A673 (cell line): Measurements from ENCODE around the gene SIRT7. TPM values are rescaled to one million over a fixed set of nuclear protein-coding genes. Genes with fewer than 3 reads are reported as not detected.

Source experiments
- BruUV-seq: library from RNA; stranded (reverse); fragments of 400-500 nt; replicated peaks from 2 replicates; lab custom pipeline; 2021; lab: Mats Ljungman, UMichigan
- CTCF ChIA-PET: fragments of 300-600 bp; sonication (Branson Sonifier 250); formaldehyde crosslinking; loops from one replicate; lab custom pipeline; 2022; ENCODE audit warnings: antibody characterized with exemption; lab: Charles Lee
- POLR2A ChIA-PET: fragments of 300-600 bp; sonication (Branson Sonifier 250); formaldehyde crosslinking; loops from one replicate; lab custom pipeline; 2022; ENCODE audit warnings: antibody characterized with exemption; ENCODE audit not compliant: low non-redundant PET; lab: Charles Lee
- DNase-seq: peaks from one replicate; pipeline ENCODE4 v3.0.0-alpha.2; 2015; ENCODE audit warnings: low spot score
- H3K27ac ChIP-seq: fragments of 200-600 bp; sonication (generic); 2 replicates; pipeline ENCODE4 v1.5.1; 2016; ENCODE audit warnings: mixed run types, low read depth, mild to moderate bottlenecking, mixed read lengths, antibody characterized with exemption, low read length; ENCODE audit not compliant: poor library complexity, severe bottlenecking
- H3K27me3 ChIP-seq: fragments of 200-600 bp; sonication (generic); replicated peaks from 2 replicates; pipeline ENCODE4 v1.6.1; 2017; ENCODE audit warnings: mixed run types, low read depth, mild to moderate bottlenecking, mixed read lengths, antibody characterized with exemption, low read length; ENCODE audit not compliant: insufficient read depth, poor library complexity
- H3K36me3 ChIP-seq: fragments of 200-600 bp; sonication (generic); 2 replicates; pipeline ENCODE4 v1.6.1; 2016; ENCODE audit warnings: mixed run types, mild to moderate bottlenecking, mixed read lengths, antibody characterized with exemption, low read length; ENCODE audit not compliant: insufficient read depth, poor library complexity, severe bottlenecking
- H3K4me1 ChIP-seq: fragments of 200-600 bp; sonication (generic); 2 replicates; pipeline ENCODE4 v1.6.1; 2017; ENCODE audit warnings: mixed run types, mild to moderate bottlenecking, mixed read lengths, antibody characterized with exemption, low read length; ENCODE audit not compliant: insufficient read depth, poor library complexity, severe bottlenecking
- H3K4me3 ChIP-seq: fragments of 200-600 bp; sonication (generic); 2 replicates; pipeline ENCODE4 v1.5.1; 2016; ENCODE audit warnings: low read depth, mixed run types, mild to moderate bottlenecking, mixed read lengths, low read length; ENCODE audit not compliant: poor library complexity, severe bottlenecking
- H3K9me3 ChIP-seq: fragments of 200-600 bp; sonication (generic); 2 replicates; pipeline ENCODE4 v1.6.1; 2016; ENCODE audit warnings: mixed run types, low read depth, mild to moderate bottlenecking, mixed read lengths, antibody characterized with exemption, low read length; ENCODE audit not compliant: poor library complexity, severe bottlenecking
- EZH2 ChIP-seq: fragments of 200-600 bp; sonication (generic); IDR thresholded peaks from 2 replicates; pipeline ENCODE4 v1.6.1; 2017; ENCODE audit warnings: borderline replicate concordance, low read depth, mild to moderate bottlenecking, mixed read lengths, antibody characterized with exemption, low read length; ENCODE audit not compliant: poor library complexity, severe bottlenecking
- intact Hi-C: fragments of 100-400 bp; cut with micrococcal nuclease; formaldehyde crosslinking; loops from one replicate; pipeline ENCODE4 v1.10.0; 2022; ENCODE audit not compliant: unreplicated experiment
- total RNA-seq: library from RNA; stranded (reverse); gene quantifications from 2 replicates; pipeline ENCODE4 v1.2.3, GENCODE V29; 2021
- TF ChIP-seq, protein P1 (sequence below): fragments of 300-800, 200-600 bp; sonication (generic); conservative IDR thresholded peaks from 2 replicates; pipeline ENCODE4 v1.5.1; 2017; ENCODE audit warnings: low read depth, mild to moderate bottlenecking, antibody characterized with exemption, low read length, moderate library complexity, mixed read lengths

SIRT7 gene
- total RNA-seq, 1 experiment from 2014 or later, result 36.6 TPM

DNA sequence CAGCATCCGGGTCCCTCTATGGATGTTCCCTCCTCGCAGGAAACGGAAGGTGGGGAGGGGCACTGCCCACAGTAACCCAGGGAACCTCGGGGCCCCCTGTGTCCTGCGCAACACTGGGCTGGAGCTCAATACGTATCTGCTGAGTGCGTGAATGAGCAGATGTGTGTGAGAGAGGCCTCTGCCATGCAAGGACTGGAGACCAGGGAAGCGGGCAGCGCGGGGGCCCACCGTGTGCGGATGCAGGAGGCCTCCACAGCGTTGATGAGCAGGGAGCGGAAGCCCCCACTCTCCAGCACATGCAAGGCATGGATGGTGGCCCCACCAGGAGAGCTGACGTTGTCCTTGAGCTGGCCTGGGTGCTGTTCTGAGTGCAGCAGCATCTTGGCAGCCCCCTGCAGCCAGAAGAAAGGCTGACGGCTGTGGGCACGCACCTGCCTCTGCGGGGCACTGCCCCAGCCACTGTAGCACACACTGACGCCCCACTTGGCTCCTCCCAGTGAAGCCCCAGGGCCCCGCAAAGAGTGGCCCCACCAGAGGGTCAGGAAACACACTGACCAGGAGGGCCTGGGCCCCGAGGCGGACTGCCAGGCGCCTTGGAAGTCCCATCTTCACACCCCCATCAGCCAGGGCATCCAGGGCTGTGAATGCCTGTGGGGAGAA is 16.3 kb upstream of the SIRT7 start:
- Histone ChIP-seq H3K27ac (no peak overlapping the region), H3K4me1 (peaks cover 8% of the 10 kb centered on the region), H3K9me3 (no peaks in the 10 kb centered on the region), H3K4me3 (no peak overlapping the region), H3K36me3 (peaks cover 11% of the 10 kb centered on the region), H3K27me3 (no peaks in the 10 kb centered on the region)
- no peak for TF ChIP-seq EZH2
- TF ChIP-seq, protein P1, sequence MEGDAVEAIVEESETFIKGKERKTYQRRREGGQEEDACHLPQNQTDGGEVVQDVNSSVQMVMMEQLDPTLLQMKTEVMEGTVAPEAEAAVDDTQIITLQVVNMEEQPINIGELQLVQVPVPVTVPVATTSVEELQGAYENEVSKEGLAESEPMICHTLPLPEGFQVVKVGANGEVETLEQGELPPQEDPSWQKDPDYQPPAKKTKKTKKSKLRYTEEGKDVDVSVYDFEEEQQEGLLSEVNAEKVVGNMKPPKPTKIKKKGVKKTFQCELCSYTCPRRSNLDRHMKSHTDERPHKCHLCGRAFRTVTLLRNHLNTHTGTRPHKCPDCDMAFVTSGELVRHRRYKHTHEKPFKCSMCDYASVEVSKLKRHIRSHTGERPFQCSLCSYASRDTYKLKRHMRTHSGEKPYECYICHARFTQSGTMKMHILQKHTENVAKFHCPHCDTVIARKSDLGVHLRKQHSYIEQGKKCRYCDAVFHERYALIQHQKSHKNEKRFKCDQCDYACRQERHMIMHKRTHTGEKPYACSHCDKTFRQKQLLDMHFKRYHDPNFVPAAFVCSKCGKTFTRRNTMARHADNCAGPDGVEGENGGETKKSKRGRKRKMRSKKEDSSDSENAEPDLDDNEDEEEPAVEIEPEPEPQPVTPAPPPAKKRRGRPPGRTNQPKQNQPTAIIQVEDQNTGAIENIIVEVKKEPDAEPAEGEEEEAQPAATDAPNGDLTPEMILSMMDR, result no peak
- intact Hi-C loops, result no loop called here
- no peak for DNase-seq
- CTCF ChIA-PET, result no interaction called here
- BruUV-seq, result no TSS peak
- POLR2A ChIA-PET, result interaction anchor here (0.6 kb wide), 1 partner anchor 320 kb away, joined by 3 read pairs; no protein-coding TSS in a partner anchor

DNA sequence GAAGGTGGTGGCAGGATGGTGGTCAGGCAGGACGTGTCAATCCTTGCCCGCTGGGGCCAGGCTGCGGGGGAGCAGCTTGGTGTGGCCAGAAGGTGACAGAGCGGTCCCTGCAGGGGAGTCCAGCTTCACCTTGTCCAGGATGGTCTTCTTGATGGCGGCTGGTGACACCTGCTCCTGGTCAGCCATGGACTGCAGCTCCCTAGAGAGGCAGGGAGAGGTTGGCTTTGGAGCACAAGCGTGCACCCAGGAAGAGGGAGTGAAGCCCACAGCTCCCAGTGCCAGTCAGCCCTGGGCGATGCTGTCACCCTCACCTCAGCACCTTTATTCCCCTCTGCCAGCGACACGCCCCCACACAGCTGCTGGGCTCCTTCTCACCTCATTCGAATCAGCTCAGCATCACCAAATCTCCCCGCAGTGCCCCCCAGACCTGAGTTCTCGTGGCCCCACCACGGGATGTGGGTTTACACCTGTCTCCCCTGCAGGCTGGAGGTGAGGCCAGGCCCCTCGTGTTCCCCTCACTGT is 15.3 kb upstream of the SIRT7 start:
- CTCF ChIA-PET, result no interaction called here

DNA sequence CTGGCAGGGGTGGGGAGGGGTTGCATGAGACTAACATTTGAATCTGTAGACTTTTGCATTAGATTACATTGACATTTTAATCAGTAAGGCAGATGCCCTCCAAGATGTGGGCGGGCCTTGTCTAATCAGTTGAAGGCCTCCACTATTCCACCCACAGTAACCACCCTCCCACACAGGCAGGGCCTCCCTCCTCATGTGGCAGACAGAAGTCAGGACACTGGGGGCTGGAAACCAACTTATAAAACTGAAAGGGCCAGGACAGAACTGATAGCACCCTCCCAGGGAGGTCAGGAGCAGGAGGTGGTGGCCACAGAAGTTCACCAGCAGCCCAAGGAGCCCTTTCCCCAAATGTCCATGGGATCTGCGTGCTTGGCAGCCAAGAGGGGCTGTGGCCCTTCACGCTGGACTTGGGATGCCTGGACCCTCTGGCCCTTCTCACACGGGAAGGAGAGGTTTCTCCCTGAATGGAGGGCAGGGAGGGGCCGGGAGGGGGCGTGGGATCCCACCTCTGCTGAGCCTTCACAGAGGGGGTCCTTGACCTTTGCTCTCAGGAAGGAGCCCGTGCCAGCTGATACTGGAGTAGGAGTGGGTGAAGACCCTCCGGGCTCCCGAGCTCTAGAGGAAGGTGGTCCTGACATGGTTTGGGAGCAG is 14.5 kb upstream of the SIRT7 start:
- CTCF ChIA-PET, result no interaction called here
- BruUV-seq, result TSS peak; percentile 15

More for the DNA sequence above, 15.3 kb upstream of the SIRT7 start:
- no peaks in the 10 kb centered on the region for H3K27me3 ChIP-seq
- H3K4me3 ChIP-seq, result no peak overlapping the region
- no peaks in the 10 kb centered on the region for H3K9me3 ChIP-seq
- H3K4me1 ChIP-seq, result peaks cover 15% of the 10 kb centered on the region
- peaks cover 11% of the 10 kb centered on the region for H3K36me3 ChIP-seq
- TF ChIP-seq, protein P1, result no peak
- TF ChIP-seq EZH2, result no peak
- BruUV-seq, result no TSS peak
- intact Hi-C loops, result no loop called here
- DNase-seq, result no peak
- POLR2A ChIA-PET, result no interaction called here
- no peak overlapping the region for H3K27ac ChIP-seq

More for the DNA sequence above, 14.5 kb upstream of the SIRT7 start:
- peaks cover 11% of the 10 kb centered on the region for H3K36me3 ChIP-seq
- no peak for TF ChIP-seq EZH2
- TF ChIP-seq, protein P1, result no peak
- POLR2A ChIA-PET, result no interaction called here
- intact Hi-C loops, result no loop called here
- no peaks in the 10 kb centered on the region for H3K27me3 ChIP-seq
- H3K4me1 ChIP-seq, result peaks cover 13% of the 10 kb centered on the region
- no peak overlapping the region for H3K4me3 ChIP-seq
- no peak overlapping the region for H3K27ac ChIP-seq
- no peaks in the 10 kb centered on the region for H3K9me3 ChIP-seq
- no peak for DNase-seq
